HG03108 (cell line): ENCODE measurements around the gene LRRC4C.

Experiments
- ATAC-seq: cut with Tn5 transposase; IDR thresholded peaks from one replicate; pipeline ENCODE4 v1.9.1; 2021; ENCODE audit warnings: moderate library complexity; ENCODE audit not compliant: unreplicated experiment

The LRRC4C gene

DNA sequence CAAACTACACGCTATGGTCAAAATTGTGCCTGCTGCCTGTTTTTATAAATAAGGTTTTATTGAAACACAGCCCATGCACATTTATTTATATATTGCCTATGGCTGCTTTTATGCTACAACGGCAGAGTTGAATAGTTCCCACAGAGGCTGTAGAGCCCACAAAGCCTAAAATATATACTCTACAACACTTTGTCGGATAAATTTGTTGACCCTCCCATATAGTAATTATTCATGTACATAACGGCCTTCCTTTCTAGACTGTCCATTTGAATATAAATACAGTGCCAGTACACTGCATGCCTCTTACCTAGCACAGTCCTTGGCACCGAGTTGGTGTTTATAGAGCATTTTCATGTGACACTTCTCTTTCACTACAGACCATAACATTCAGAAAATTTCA lies 314.0 kb downstream of the LRRC4C start:
- ATAC-seq, result no peak

DNA sequence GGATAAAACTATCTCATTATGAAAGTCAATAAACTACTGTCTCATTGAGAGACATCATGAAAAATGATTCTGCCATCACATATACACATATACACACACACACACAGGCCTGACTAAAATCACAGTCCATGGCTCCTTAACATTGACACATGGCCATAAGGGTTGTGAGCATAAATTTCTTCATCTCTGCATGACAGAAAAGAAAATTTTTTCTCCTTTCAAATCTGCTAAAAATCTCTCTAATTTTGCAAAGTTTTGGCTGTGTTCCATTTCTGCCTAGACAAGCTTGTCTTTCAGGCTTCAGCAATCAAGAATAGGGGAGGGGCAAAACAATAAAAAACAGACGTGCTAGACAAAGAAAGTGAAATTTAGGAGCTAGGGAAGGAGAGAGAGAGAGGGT lies 324.5 kb downstream of the LRRC4C start:
- ATAC-seq, result no peak

DNA sequence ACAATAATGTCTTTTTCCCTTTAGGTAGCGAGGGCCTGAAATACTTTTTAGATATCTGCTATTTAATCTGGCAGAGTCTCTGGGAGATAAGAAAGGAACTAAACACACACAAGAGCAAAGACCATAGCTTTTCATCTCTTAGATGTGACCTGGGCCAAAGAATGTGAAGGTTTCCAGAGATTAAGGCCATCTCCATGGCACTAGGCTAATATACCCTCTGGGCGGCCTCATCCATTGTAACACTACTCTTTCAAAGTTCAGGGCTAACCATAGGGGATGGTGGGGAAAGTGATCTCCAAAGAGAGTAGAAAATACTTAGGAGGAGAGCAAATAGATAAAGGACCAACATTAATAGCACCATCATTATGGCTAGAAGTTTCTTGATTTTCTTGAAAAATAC lies 326.4 kb downstream of the LRRC4C start:
- ATAC-seq, result no peak

DNA sequence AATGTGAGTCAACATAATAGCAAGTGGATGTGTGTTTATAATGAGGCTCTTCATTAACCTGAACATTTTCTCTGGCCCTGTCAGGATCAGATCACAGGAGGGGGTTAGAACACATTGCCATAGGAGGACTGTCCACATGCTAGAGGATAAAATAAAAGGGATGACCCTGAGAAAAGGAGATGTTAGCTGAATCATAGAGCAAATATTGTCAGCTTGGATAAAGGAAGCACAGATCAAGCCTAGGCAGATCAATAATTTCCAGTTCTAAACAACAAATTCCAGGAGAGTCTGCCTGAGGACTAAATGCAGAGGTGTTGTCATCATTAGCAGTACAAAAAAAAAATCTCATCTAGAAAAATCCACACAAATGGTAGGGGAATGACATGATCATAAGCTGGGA lies 337.9 kb downstream of the LRRC4C start:
- no peak for ATAC-seq

DNA sequence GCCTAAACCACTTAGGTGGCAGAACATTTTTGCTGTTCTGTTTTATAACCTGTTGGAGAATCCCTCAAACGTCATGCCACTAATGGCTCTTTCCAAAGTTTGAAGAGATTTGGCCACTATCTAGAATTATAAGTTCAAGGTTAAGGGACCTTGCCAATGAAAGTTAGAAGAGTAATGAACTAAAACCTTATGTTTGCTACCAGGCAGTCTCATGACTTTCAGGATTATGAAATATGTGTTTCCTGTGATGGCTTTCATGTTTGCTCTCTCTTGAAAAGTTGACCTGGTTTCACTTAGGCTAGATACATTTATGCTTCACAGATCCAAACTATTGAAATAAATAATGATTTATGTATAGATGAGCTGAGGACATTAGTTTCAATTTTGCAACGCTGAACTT lies 340.0 kb downstream of the LRRC4C start:
- ATAC-seq, result no peak

DNA sequence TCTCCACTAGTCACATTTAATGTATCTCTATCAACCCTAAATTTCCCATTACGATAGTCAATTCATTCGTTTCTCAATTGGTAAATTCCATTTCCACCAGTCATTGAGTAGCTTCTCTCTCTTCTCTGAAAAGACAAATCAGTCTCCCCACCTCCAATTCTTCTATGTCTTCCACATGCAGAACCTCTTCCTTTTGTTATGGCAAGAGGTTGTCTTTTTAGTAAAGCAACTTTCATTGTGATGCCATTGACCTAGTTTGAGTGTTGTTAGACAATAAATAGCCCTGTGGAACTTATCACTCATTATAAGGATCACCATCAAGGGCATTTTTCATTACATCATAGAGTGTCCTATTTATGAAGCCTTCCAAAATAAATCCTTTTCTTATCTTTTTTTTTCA lies 340.9 kb downstream of the LRRC4C start:
- ATAC-seq, result no peak

DNA sequence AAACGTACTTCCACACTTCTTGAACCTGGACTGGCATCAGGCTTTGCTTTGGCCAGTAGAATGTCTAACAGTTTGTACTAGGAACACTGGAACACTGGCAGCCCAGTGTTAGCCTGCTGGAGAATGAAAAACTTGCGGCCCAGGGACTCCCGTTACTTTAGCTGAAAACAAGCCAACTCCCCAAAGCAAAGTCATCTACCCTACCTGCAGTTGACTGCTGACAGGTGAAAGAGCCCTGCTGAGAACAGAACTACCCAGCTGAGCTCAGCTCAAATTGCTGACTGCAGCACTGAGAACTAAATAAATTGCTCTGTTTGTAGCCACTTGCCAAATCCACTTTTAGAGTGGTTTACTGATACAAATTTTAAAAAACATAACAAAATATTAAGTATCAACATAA lies 342.5 kb downstream of the LRRC4C start:
- no peak for ATAC-seq

DNA sequence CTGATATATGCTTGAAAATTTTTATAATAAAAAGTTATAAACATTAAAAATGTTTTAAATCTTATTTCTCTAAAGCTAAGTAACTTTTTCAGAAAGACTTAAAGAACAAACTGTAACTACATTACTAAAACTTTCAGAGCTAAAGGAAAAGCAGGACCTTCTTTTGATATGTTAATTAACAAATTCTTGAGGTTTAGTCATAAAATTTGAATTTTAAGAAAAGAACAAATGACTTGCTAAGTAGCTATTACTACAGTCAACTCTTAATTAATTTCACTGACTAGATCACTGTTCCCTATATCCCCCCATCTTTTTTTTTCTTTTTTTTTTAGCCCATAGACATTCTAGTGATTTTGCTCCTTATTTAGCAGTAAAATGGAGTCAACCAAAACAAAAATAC lies 344.4 kb downstream of the LRRC4C start:
- ATAC-seq, result no peak

DNA sequence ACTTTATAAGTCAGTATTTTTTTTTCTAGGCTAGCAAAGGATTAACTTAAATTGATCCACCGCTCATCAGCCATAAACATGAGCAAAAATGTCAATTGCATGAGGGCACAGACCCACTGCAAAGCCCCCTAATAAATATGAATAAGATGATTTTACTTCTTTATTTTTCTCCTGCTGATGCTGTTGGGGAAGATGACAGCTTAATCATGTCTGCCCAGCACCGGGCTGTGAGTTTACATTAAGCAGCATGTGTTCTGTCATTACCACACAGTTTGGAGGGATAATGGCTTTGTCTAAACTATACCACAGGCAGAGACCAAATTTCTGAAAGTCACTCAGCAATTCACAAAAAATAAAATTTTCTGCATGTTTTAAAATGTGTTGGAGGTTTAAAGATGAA lies 346.3 kb downstream of the LRRC4C start:
- ATAC-seq, result no peak

DNA sequence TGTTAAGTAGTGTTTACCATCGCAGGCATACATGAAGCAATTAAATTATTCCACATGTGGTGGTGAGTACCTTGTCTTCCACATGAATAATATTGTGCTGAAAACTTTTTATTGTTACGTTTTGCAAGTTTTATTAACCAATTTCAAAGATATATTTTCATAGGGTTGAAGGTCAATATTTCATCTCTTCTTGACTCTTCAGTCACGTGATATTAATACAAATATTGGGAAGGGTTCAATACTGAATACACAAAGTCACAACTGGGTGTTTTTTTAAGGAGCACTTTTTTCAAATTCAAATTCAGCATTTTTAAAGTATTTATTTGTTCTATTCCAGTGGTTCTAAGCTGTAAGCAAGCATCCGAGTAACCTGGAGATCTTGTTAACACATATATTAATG lies 348.9 kb downstream of the LRRC4C start:
- ATAC-seq, result no peak

DNA sequence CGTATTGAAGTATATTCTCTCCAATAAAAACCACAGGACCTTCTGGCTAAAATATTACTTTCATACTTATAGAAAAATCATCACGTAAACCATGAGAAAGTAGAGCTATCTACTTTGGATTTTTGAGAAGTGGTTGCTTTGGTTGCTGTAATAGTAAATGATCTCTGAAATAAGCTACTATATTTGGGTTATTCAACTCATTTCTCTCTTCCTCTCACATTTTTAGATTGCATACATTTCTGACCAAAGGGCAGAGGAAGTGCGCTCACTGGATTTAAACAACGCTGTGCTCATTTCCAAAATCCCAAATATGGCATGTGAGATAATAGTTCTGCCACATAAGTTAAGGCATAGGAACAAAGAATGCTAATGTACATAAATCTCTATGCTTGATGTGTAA lies 357.0 kb downstream of the LRRC4C start:
- ATAC-seq, result no peak

DNA sequence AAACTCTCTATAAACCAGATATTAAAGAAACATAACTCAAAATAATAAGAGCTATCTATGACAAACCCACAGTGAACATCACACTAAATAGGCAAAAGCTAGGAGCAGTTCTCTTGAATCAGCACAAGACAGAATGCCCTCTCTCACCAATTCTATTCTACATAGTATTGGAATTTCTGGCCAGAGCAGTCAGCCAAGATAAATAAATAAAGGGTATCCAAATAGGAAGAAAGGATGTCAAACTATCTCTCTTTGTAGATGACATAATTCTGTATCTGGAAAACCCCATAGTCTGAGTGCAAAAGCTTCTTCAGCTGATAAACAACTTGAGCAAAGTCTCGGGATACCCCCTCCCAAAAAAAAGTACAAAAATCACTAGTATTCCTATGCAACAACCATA lies 359.8 kb downstream of the LRRC4C start:
- ATAC-seq, result no peak

DNA sequence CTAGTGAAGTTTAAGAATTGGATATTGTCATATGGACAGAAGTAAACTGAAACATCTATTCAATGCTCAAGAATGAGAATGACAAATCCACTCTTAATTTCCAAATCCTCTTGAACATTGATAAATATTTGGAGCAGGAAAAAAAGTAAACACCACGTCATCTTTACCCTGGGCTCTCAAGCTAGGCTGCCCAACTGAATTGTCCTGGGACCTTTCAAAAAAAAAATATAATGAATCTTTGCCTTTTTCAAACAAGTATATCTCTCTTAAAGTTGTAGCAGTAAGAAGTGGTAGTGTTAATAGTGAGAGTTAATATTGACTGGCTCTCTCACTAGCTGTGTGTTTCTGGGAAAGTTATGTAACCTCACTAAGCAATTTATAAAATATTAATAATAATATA lies 374.3 kb downstream of the LRRC4C start:
- no peak for ATAC-seq

DNA sequence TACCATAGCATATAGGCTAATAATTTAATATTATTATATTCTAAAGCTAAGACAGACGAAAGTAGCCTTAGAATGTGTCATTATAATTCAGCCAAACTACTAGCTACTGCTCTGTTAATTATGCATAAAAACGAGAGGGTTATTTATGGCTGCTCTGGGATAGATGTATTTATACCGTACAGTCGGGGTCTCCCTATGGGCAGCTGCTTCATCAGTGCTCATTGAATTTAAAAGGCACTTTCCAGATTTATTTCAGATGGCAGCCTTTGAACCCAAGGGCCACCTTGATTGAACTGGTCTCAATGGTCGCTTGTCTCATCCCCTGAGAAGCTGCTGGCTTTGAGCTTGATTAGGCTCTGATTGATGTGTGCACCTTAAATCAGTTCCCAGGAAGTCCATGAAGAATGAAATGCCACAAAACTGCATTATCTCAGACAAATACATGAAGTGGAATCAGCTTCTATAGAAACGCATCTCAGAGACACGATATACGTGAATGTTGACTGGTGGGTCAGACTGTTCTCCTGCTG lies 377.6 kb downstream of the LRRC4C start:
- no peak for ATAC-seq

DNA sequence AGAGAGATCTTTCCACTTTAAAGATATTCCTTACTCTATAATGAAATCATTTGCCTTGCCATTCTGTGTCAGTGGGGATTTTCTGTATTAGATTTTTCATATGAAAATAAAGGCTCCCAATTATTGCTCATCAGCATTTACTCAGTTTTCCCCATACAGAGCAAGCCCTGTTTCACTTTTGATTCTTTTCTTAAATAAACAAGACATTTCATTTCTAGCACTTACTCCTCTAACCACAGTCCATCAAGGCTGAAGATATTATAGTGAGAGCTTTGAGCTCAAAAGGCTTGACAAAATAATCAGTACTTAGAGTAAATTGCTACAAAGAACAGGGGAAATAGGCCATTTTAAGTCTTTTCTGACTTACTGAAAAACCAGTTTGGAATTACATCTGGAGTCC lies 385.1 kb downstream of the LRRC4C start:
- no peak for ATAC-seq

DNA sequence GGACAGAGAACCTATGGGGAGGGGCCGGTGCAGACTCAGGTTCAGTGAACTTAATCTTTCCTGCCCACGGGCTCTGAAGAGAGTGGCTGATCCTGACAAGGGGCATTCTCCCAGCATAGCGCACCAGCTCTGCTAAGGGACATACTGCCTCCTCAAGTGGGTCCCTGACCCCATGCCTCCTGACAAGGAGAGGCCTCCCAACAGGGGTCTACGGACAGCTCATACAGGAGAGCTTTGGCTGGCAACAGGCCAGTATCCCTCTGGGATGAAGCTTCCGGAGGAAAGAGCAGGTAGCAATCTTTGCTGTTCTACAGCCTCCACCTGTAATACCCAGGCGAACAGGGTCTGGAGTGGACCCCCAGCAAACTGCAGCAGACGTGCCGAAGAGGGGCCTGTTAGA lies 394.0 kb downstream of the LRRC4C start:
- ATAC-seq, result no peak

DNA sequence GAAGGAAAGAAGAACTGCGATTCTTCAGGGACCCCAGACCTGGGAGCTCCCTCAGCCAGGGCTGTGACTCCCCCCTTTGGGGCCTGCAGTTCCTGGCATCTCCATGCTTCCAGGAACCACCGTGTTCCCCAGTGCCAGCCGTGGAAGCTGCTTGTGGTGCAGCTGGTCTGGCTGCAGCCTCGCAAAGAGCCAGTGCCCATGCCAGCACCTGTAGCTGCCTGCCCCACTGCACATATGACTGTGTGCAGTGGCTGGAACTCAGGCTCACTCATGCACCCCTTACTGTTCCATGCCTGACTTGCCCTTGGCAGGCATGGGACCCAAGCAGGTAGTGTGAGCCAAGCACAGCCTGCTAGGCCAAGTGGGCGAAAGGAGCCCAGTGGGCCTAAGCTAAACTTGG lies 401.3 kb downstream of the LRRC4C start:
- no peak for ATAC-seq

DNA sequence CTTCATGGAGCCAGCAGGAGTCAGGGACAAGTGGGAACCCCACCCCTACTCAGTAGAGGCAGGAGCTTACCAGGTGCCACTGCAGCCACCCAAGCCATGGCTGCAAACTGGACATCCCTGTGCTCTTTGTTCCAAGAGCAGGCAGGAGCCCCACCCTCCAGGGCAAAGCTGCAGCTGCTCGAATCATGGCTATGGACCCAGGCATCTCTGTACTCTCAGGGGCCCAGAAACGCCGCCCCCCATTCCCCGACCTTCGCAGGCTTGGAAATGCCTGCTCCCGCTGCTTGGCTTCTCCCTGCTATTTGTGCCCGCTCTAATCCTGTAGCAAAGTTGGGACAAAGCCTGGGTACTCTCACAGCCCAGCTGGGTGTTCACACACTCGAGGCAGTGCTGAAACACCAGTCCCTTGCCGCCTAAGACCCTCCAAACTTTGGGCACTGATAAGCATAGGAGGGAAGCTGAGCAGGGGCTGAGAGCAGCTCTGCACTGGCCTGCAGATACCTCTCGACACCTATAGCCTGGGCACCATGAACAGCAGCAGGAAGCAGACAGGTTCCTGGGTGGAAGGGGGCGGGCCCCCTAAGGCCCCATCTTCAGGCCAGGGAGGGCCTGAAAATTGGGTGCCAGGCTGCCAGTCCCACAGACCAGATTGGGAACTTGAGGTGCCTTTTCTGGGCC lies 402.4 kb downstream of the LRRC4C start:
- ATAC-seq, result no peak

DNA sequence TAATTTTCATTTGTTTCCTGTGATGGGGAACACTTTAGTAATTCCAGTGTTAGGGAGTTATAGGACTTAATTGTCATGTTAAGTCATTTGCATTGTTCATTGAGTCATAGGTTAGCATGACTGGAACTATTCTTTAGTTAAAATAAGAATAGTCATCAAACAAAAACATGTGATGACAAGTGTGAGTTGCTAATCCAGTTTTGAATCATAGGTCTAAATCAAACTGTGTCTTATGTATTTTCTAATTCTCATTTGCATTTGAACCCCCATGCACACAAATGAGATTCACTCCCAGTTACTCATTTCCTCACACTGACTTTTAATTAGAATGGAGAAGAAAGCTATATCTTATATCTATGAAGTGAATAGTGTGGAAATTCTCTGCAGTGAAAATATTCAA lies 405.6 kb downstream of the LRRC4C start:
- ATAC-seq, result no peak

DNA sequence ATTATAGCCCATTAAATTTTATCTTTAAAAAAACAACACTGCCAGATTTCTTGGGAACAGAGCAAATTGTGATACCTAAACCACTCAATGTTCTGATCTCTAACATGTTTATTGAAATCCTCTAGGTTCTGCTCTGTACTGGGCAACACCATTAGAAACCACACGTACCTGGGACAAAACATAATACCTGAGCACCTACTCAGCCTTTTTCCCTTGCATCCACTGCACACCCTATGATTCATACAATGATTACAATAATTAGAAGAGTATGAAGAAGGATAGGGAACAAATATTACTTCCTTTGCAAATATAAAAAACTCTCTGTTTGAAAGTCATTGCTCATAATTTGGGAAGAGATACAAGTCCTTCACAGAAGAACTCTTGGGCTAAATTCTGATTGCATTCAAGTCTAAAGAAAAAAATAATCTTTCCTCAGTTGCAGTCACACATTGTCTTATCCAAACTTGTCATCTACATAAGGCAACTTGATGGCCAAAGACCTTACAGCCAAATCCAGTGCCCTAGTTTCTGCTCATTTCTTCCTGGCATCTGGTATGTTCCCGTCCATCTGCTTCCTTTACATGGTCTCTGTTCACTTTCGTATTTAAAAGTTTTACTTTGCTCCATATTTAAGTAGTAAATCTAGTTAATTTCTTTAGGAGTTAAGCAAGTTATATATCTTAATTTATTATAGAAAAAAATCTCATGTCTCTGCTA lies 407.4 kb downstream of the LRRC4C start:
- ATAC-seq, result no peak

DNA sequence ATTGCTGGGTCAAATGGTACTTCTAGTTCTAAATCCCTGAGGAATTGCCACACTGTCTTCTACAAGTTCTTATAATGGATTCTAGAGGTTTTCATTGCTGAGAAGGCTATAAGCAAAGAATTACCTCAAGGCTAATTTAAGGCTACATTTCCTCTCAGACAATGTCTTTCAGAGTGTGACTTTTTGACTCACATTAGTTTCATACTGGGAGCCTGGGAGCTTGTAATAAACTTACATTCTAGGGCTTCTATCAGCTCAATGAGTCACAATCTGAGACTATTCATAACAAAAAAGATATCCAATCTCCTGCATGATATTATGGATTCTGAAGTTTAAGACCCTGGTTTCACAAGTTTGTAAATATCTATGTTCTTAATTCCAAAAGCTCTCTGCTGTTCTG lies 408.7 kb downstream of the LRRC4C start:
- no peak for ATAC-seq

DNA sequence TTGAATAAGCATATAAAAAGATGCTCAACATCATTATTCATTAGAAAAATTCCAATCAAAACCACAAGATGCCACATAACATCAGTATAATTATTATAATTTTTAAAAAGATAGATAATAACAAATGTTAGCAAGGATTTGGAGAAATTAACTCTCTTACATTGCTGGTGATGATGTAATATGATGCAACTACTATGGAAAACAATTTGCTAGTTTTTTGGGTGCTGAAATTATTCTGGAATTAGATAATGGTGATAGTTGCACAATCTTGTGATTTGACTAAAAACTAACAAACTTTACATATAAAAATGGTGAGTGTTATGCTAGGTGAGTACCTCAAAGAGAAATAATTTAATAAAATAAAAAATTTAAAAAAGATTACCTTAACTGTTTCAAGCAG lies 412.2 kb downstream of the LRRC4C start:
- ATAC-seq, result no peak

DNA sequence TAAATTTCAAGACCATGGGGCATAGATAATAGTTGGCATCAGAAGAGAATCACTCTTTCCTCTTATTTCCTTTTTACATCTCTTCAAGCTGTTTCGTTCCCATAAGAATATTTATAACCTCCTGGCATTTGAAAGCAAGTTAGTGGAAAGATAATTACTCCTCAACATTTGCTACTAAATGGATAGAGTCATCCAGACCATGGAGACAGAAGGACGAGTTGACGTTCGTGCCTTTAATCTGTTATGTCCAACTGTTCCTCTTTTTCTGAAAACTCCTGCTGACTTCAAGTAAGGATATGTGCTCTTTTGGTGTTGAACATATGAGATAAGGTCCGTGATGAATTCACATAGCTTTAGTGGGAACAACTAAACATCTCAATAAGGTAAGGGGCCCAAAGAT lies 414.2 kb downstream of the LRRC4C start:
- ATAC-seq, result no peak
